GM23248 (cell line): ENCODE data around the gene FAM156B. TPM values are rescaled to one million over a fixed set of nuclear protein-coding genes. Genes with fewer than 3 reads are reported as not detected.
"Not testable (repeated sequence)": the region's sequence is repeated elsewhere in the genome, so short reads cannot be mapped to it uniquely, and the experiment has no call there.

Experiments used
- DNase-seq: peaks from one replicate; pipeline ENCODE4 v3.0.0-alpha.2; 2015
- H2AFZ ChIP-seq: fragments of 200-600 bp; sonication (generic); 2 replicates; pipeline ENCODE4 v1.6.1; 2016; ENCODE audit warnings: antibody characterized with exemption
- H3F3A ChIP-seq: fragments of 200-600 bp; sonication (generic); 2 replicates; pipeline ENCODE4 v1.6.1; 2016; ENCODE audit warnings: mild to moderate bottlenecking, antibody characterized with exemption, mixed run types; ENCODE audit not compliant: insufficient read depth
- H3K27ac ChIP-seq: fragments of 200-600 bp; sonication (generic); 2 replicates; pipeline ENCODE4 v1.5.1; 2016; ENCODE audit warnings: mild to moderate bottlenecking
- H3K27me3 ChIP-seq: fragments of 200-600 bp; sonication (generic); replicated peaks from 2 replicates; pipeline ENCODE4 v1.6.1; 2016; ENCODE audit warnings: mild to moderate bottlenecking; ENCODE audit not compliant: insufficient read depth
- H3K36me3 ChIP-seq: fragments of 200-600 bp; sonication (generic); 2 replicates; pipeline ENCODE4 v1.6.1; 2016; ENCODE audit warnings: low read depth, mild to moderate bottlenecking
- H3K4me1 ChIP-seq: fragments of 200-600 bp; sonication (generic); 2 replicates; pipeline ENCODE4 v1.6.1; 2016; ENCODE audit warnings: mild to moderate bottlenecking; ENCODE audit not compliant: insufficient read depth
- H3K4me2 ChIP-seq: fragments of 200-600 bp; sonication (generic); one replicate; pipeline ENCODE4 v1.6.1; 2016; ENCODE audit warnings: mild to moderate bottlenecking; ENCODE audit not compliant: unreplicated experiment
- H3K4me3 ChIP-seq: fragments of 200-600 bp; sonication (generic); 2 replicates; pipeline ENCODE4 v1.5.1; 2016; ENCODE audit warnings: mild to moderate bottlenecking
- H3K79me2 ChIP-seq: fragments of 200-600 bp; sonication (generic); 2 replicates; pipeline ENCODE4 v1.6.1; 2016; ENCODE audit warnings: mild to moderate bottlenecking; ENCODE audit not compliant: insufficient read depth
- H3K9ac ChIP-seq: fragments of 200-600 bp; sonication (generic); 2 replicates; pipeline ENCODE4 v1.6.1; 2016; ENCODE audit warnings: mild to moderate bottlenecking
- H3K9me2 ChIP-seq: fragments of 200-600 bp; sonication (generic); 2 replicates; pipeline ENCODE4 v1.6.1; 2016; ENCODE audit warnings: mixed run types, mild to moderate bottlenecking, moderate library complexity; ENCODE audit not compliant: insufficient read depth
- H3K9me3 ChIP-seq: fragments of 200-600 bp; sonication (generic); one replicate; pipeline ENCODE4 v1.6.1; 2017; ENCODE audit warnings: low read depth
- H4K20me1 ChIP-seq: fragments of 200-600 bp; sonication (generic); 2 replicates; pipeline ENCODE4 v1.6.0; 2016; ENCODE audit not compliant: insufficient read depth
- EZH2 ChIP-seq: fragments of 200-600 bp; sonication (generic); IDR thresholded peaks from 2 replicates; pipeline ENCODE4 v1.6.1; 2018; ENCODE audit warnings: antibody characterized with exemption, mild to moderate bottlenecking; ENCODE audit not compliant: insufficient read depth, poor library complexity, severe bottlenecking
- EZH2phosphoT487 ChIP-seq: fragments of 200-600 bp; sonication (generic); IDR thresholded peaks from 2 replicates; pipeline ENCODE4 v1.6.1; 2018; ENCODE audit warnings: antibody characterized with exemption, moderate library complexity, mild to moderate bottlenecking, low read depth; ENCODE audit not compliant: insufficient read depth
- WGBS, 2 experiments: methylation state at CpG; one replicate each; pipeline ENCODE4 v1.1.6; 2015 to 2017; ENCODE audit warnings: low lambda C conversion rate in 2 of 2, low coverage in 1 of 2; ENCODE audit errors: missing lambda C conversion rate in 2 of 2; 5-methylcytosine and 5-hydroxymethylcytosine counted together
- in situ Hi-C: fragments of 300-500 bp; cut with MboI; formaldehyde crosslinking; loops from 2 replicates; pipeline ENCODE4 v1.15.0; 2020
- polyA plus RNA-seq: library from polyadenylated mRNA; unstranded; fragments of >200 nt; fragmentation: Nextera tagmentation; extraction: Ambion mirVana; gene quantifications from 2 replicates; pipeline ENCODE4 v1.2.1, GENCODE V29; 2016
- total RNA-seq: library from RNA; depleted of rRNA; stranded (reverse); fragments of >200 nt; shearing (Covaris generic); gene quantifications from 2 replicates; pipeline ENCODE4 v1.2.3, GENCODE V29; 2014

FAM156B gene
- total and polyA plus RNA-seq, 2 experiments from 2014 or later, result 22.6 to 31.1 TPM

DNA sequence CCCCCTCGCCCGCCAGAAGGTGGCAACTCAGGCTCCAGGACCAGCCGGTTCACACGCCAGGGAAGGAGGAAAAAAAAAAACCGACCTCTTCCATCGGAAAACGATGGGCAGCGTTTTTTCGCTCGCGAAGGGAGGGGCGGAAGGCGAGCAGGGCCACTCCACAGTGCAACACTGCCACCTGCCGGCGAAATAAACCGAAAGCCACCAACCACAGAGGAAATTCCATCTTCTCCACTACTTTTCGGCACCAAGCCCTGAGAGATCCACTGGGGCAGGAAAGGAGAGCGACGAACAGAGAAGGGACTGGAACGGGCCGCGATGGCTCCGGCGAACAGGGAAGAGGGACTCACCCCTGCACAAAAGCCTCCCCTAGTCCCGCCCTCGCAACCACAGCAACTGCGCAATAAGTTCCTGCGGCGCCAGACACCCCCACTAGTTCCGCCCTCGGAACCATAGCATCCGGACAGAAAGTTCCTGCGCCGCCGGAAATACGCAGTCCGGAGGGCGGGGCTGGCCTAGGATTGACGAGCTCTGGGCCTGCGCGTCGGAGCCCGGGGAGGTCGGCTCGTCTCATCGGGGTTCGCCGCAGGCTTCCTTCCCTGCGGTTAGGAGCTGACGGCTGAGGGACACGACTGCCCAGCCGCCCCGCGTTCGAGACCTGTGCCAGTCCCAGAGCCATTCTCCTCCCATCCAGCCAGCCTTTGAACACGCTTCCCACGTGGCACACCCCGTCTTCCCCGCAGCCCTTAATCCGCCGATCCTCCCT, 37.8 kb downstream of the FAM156B start:
- H3K4me1 ChIP-seq, result peaks cover 6% of the 10 kb centered on the region; the same call in 1 of the 2 replicates
- peak overlapping the region; percentile 97 for H3K27ac ChIP-seq
- H3K9me2 ChIP-seq, result no peaks in the 10 kb centered on the region
- 0 to 1% methylated on average over 22 to 44 of the region's 61 CpGs for WGBS, 2 experiments
- peak overlapping the region; percentile 96 for H3K4me2 ChIP-seq
- H3K9ac ChIP-seq, result peak overlapping the region; percentile 98
- H3F3A ChIP-seq, result peaks cover 5% of the 10 kb centered on the region
- H2AFZ ChIP-seq, result peak overlapping the region; percentile 89
- H3K4me3 ChIP-seq, result peak overlapping the region; percentile 83
- TF ChIP-seq EZH2phosphoT487 (no peak), EZH2 (no peak)
- H3K79me2 ChIP-seq, result no peaks in the 10 kb centered on the region
- H3K9me3 ChIP-seq, result no peaks in the 10 kb centered on the region
- in situ Hi-C loops, result no loop called here
- no peaks in the 10 kb centered on the region for H3K27me3 ChIP-seq
- no peaks in the 10 kb centered on the region for H3K36me3 ChIP-seq
- peak; percentile 95 for DNase-seq
- H4K20me1 ChIP-seq, result no peaks in the 10 kb centered on the region

DNA sequence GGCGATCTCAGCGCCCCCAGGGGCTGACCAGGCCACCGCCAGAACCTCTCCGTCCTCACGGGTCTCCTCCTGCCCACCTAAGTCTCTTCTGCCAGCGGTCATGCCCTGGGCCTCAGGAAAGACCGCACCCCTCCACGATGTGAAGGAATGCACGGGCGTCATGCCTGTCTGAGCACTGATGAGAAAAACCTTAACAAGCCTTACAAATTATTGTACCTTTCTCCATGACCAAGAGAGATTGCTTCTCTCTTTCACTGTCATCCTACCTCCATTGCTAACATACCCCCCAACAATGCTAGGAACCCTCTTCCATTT, 38.3 kb downstream of the FAM156B start:
- H3K27me3 ChIP-seq, H4K20me1 ChIP-seq, H3K36me3 ChIP-seq, H3K79me2 ChIP-seq, H3F3A ChIP-seq, H3K9me3 ChIP-seq, in situ Hi-C loops, H3K4me1 ChIP-seq, H3K9me2 ChIP-seq: not testable (repeated sequence)
- Histone ChIP-seq H3K9ac (peak overlapping the region; percentile 98), H3K4me3 (peak overlapping the region; percentile 83), H3K4me2 (peak overlapping the region; percentile 96), H3K27ac (peak overlapping the region; percentile 97), H2AFZ (peak overlapping the region; percentile 80)
- 0 to 5% methylated on average over 9 of the region's 10 CpGs for WGBS, 2 experiments
- peak; percentile 53 for DNase-seq

DNA sequence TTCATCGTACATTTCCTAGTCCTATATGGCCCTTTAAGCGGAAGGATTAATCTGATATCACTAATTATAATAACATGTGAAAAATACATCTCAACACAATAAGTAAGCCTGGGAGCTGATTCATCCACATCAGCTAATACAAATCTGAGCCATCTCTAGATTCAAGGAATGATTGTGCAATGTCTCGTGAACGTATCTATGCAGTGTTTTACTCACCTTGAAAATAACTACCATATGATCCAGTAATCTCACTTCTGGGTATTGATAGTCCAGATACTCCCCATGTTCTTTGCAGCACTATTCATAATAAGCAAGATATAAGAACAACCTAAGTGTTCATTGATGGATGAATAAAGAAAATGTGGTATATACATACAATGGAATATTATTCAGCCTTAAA, 43.6 kb downstream of the FAM156B start:
- H3K4me1 ChIP-seq, H3K79me2 ChIP-seq, H3K9ac ChIP-seq, H4K20me1 ChIP-seq, DNase-seq, H3K27me3 ChIP-seq, H3K9me2 ChIP-seq, H3K9me3 ChIP-seq, in situ Hi-C loops, H3K4me3 ChIP-seq, H3K27ac ChIP-seq, H3F3A ChIP-seq, H3K36me3 ChIP-seq, H3K4me2 ChIP-seq, H2AFZ ChIP-seq: not testable (repeated sequence)
- no CpG with 5 or more reads among the region's 4 CpGs for WGBS, 2 experiments

DNA sequence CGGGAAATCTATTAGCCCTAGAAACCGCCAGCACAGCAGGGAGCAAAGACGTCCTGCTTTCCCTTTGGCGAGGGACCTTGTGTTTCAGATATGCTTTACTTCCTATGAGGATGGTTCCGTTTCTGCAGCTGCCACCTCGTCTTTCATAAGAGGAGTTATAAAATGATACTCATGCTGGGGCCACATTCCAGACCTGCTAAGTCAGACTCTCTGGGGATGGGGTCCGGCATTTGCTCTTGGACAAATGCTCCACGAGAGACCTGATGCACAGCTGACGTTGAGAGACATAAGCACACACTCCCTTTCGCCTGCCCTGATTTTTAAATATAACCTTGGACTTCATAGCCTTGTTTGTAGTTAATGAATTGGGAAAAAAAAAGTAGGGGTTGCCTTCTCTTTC, 44.6 kb downstream of the FAM156B start:
- in situ Hi-C loops, result not testable (repeated sequence)
- no CpG with 5 or more reads among the region's 10 CpGs for WGBS, 2 experiments

DNA sequence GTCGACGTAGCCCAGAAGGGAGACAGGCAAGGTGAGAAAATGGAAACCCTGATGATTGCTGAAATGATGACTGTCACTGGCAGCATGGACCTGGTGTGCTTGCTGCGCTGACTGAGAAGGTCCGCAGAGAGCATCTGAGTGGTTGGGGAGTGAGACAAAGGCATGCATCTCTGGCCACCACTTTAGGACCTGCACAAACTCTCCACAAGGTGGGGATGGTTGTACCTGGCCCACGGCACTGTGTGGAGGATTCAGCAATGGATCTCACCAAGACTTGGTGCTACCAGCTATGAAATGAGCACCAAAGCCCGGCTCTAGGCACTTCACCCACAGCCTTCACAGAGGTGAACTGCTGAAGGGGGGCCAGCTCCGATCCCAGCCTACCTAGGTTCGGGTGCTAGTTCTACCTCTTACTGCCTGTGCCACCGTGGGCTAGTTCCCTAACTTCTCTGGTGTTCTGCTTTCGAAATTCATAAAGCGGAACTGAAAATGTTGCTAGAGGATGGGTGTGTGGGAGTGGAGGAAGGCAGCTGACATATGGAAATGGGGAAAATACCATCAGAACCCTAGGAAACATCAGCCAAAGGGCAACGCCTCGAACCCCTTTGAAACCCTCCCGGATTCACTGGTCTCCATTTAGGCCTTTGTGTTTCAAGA, 48.8 kb downstream of the FAM156B start:
- in situ Hi-C loops, H4K20me1 ChIP-seq: not testable (repeated sequence)

More for the DNA sequence above, 44.6 kb downstream of the FAM156B start:
- H3K27ac ChIP-seq, H3K27me3 ChIP-seq, H3K79me2 ChIP-seq, H4K20me1 ChIP-seq, H3K4me2 ChIP-seq, H3K4me1 ChIP-seq, H2AFZ ChIP-seq, H3K9me3 ChIP-seq, H3K9ac ChIP-seq, H3K4me3 ChIP-seq, H3K36me3 ChIP-seq, DNase-seq, H3F3A ChIP-seq, H3K9me2 ChIP-seq: not testable (repeated sequence)

DNA sequence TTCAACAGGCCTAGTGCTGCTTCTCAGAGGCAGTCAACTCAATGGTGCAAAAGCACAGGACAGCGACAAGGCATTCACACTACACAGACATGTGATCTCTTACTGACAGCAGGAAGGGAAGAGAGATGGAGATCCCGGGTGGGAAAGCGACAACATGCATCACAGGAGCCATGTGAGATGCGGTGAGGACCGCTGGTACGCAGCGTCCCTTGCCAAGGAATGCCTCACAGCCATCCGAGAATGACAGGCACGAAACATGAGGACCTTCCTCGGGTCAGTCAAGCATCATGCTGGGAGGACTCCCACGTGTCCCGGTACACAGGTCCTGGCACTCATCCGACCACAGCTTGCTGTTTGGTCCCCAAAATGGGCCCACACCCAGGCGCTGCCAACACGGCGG, 50.4 kb downstream of the FAM156B start:
- H2AFZ ChIP-seq, H3K79me2 ChIP-seq, H4K20me1 ChIP-seq, H3K4me2 ChIP-seq, H3K4me1 ChIP-seq, H3K9ac ChIP-seq, H3K36me3 ChIP-seq, H3K9me3 ChIP-seq, DNase-seq, H3F3A ChIP-seq, in situ Hi-C loops, H3K9me2 ChIP-seq, H3K4me3 ChIP-seq, H3K27me3 ChIP-seq, H3K27ac ChIP-seq: not testable (repeated sequence)
- WGBS, 2 experiments, result no CpG with 5 or more reads among the region's 16 CpGs

More for the DNA sequence above, 48.8 kb downstream of the FAM156B start:
- not testable (repeated sequence) for H3K9ac ChIP-seq, H2AFZ ChIP-seq, H3K4me3 ChIP-seq, H3K27ac ChIP-seq, DNase-seq, H3K4me1 ChIP-seq, H3K9me2 ChIP-seq, H3K79me2 ChIP-seq, H3K4me2 ChIP-seq, H3K27me3 ChIP-seq, H3K36me3 ChIP-seq, H3K9me3 ChIP-seq, H3F3A ChIP-seq
- WGBS, 2 experiments, result no CpG with 5 or more reads among the region's 14 CpGs

DNA sequence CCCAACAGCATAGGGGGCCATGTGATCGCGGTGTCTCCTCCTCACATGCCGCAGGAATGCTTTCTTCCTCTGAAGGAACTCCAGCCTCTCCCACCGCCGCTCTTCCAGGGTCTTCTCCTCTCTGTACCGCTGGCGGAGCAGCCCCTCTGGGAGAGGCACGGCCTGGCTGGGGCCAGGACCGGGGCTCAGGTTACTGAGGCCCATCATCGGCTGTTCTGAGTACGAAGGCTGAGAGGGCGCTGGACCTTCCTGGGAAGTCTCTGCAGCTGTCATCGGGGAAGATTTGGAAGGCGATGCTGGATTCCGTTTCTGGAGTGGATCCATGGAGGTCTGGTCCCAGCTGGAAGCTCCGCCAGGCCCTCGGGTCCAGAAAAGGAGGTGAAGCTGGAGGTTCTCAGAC, 51.1 kb downstream of the FAM156B start:
- H4K20me1 ChIP-seq, H3K4me2 ChIP-seq, H3K79me2 ChIP-seq, H3K9ac ChIP-seq, H3K36me3 ChIP-seq, DNase-seq, H3K9me3 ChIP-seq, H3K9me2 ChIP-seq, in situ Hi-C loops, H3F3A ChIP-seq, H3K27ac ChIP-seq, H3K4me1 ChIP-seq, H3K27me3 ChIP-seq, H3K4me3 ChIP-seq, H2AFZ ChIP-seq: not testable (repeated sequence)
- no CpG with 5 or more reads among the region's 17 CpGs for WGBS, 2 experiments
